Measurements from ENCODE around the gene VWCE.

DNA sequence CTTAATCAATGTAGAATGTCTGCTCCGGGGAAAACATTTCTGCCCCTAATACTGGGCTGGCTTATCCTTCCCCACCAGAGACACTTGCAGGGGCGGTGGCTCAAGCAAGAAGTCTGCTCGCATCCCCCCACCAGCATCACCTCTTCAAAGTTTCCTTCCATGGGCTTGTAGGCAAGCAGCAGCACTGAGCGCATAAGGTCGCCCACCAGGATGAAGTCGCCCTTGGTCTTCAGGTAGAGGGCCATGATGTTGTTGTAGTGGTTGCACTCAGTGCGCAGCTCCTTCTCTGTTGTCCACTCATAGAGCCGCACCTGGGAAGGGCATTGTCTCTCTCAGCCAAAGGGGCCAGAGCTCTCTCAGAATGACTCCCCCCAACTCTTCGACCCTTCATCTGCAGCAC lies 8.6 kb upstream of the VWCE start:
- no peak for TF ChIP-seq POLR2A (IDR thresholded peaks at IDR 0.05)
- TF ChIP-seq POLR2AphosphoS5 (IDR thresholded peaks at IDR 0.05; ENCODE audit: insufficient read depth in 1 of 2, low read depth in 1 of 2) = no peak
- TF ChIP-seq, protein P1, sequence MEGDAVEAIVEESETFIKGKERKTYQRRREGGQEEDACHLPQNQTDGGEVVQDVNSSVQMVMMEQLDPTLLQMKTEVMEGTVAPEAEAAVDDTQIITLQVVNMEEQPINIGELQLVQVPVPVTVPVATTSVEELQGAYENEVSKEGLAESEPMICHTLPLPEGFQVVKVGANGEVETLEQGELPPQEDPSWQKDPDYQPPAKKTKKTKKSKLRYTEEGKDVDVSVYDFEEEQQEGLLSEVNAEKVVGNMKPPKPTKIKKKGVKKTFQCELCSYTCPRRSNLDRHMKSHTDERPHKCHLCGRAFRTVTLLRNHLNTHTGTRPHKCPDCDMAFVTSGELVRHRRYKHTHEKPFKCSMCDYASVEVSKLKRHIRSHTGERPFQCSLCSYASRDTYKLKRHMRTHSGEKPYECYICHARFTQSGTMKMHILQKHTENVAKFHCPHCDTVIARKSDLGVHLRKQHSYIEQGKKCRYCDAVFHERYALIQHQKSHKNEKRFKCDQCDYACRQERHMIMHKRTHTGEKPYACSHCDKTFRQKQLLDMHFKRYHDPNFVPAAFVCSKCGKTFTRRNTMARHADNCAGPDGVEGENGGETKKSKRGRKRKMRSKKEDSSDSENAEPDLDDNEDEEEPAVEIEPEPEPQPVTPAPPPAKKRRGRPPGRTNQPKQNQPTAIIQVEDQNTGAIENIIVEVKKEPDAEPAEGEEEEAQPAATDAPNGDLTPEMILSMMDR (IDR thresholded peaks at IDR 0.05) = no peak

Data from vagina (tissue), 2 donors.